A673 (cell line): ENCODE results near the gene EOLA1. TPM values are rescaled to one million over a fixed set of nuclear protein-coding genes. Genes with fewer than 3 reads are reported as not detected.

ENCODE experiments used
- BruUV-seq: library from RNA; stranded (reverse); fragments of 400-500 nt; replicated peaks from 2 replicates; lab custom pipeline; 2021; lab: Mats Ljungman, UMichigan
- CTCF ChIA-PET: fragments of 300-600 bp; sonication (Branson Sonifier 250); formaldehyde crosslinking; loops from one replicate; lab custom pipeline; 2022; ENCODE audit warnings: antibody characterized with exemption; lab: Charles Lee
- POLR2A ChIA-PET: fragments of 300-600 bp; sonication (Branson Sonifier 250); formaldehyde crosslinking; loops from one replicate; lab custom pipeline; 2022; ENCODE audit warnings: antibody characterized with exemption; ENCODE audit not compliant: low non-redundant PET; lab: Charles Lee
- DNase-seq: peaks from one replicate; pipeline ENCODE4 v3.0.0-alpha.2; 2015; ENCODE audit warnings: low spot score
- H3K27ac ChIP-seq: fragments of 200-600 bp; sonication (generic); 2 replicates; pipeline ENCODE4 v1.5.1; 2016; ENCODE audit warnings: mixed run types, low read depth, mild to moderate bottlenecking, mixed read lengths, antibody characterized with exemption, low read length; ENCODE audit not compliant: poor library complexity, severe bottlenecking
- H3K27me3 ChIP-seq: fragments of 200-600 bp; sonication (generic); replicated peaks from 2 replicates; pipeline ENCODE4 v1.6.1; 2017; ENCODE audit warnings: mixed run types, low read depth, mild to moderate bottlenecking, mixed read lengths, antibody characterized with exemption, low read length; ENCODE audit not compliant: insufficient read depth, poor library complexity
- H3K36me3 ChIP-seq: fragments of 200-600 bp; sonication (generic); 2 replicates; pipeline ENCODE4 v1.6.1; 2016; ENCODE audit warnings: mixed run types, mild to moderate bottlenecking, mixed read lengths, antibody characterized with exemption, low read length; ENCODE audit not compliant: insufficient read depth, poor library complexity, severe bottlenecking
- H3K4me1 ChIP-seq: fragments of 200-600 bp; sonication (generic); 2 replicates; pipeline ENCODE4 v1.6.1; 2017; ENCODE audit warnings: mixed run types, mild to moderate bottlenecking, mixed read lengths, antibody characterized with exemption, low read length; ENCODE audit not compliant: insufficient read depth, poor library complexity, severe bottlenecking
- H3K4me3 ChIP-seq: fragments of 200-600 bp; sonication (generic); 2 replicates; pipeline ENCODE4 v1.5.1; 2016; ENCODE audit warnings: low read depth, mixed run types, mild to moderate bottlenecking, mixed read lengths, low read length; ENCODE audit not compliant: poor library complexity, severe bottlenecking
- H3K9me3 ChIP-seq: fragments of 200-600 bp; sonication (generic); 2 replicates; pipeline ENCODE4 v1.6.1; 2016; ENCODE audit warnings: mixed run types, low read depth, mild to moderate bottlenecking, mixed read lengths, antibody characterized with exemption, low read length; ENCODE audit not compliant: poor library complexity, severe bottlenecking
- CTCF ChIP-seq: fragments of 300-800, 200-600 bp; sonication (generic); conservative IDR thresholded peaks from 2 replicates; pipeline ENCODE4 v1.5.1; 2017; ENCODE audit warnings: low read depth, mild to moderate bottlenecking, antibody characterized with exemption, low read length, moderate library complexity, mixed read lengths
- EZH2 ChIP-seq: fragments of 200-600 bp; sonication (generic); IDR thresholded peaks from 2 replicates; pipeline ENCODE4 v1.6.1; 2017; ENCODE audit warnings: borderline replicate concordance, low read depth, mild to moderate bottlenecking, mixed read lengths, antibody characterized with exemption, low read length; ENCODE audit not compliant: poor library complexity, severe bottlenecking
- intact Hi-C: fragments of 100-400 bp; cut with micrococcal nuclease; formaldehyde crosslinking; loops from one replicate; pipeline ENCODE4 v1.10.0; 2022; ENCODE audit not compliant: unreplicated experiment
- total RNA-seq: library from RNA; stranded (reverse); gene quantifications from 2 replicates; pipeline ENCODE4 v1.2.3, GENCODE V29; 2021

The EOLA1 gene
- total RNA-seq, 1 experiment from 2014 or later, result 15.3 TPM

- TF ChIP-seq EZH2, result no peak
- TF ChIP-seq CTCF, result no peak
- DNase-seq, result peak; percentile 91
- BruUV-seq, result no TSS peak
- intact Hi-C loops, result no loop called here
- Histone ChIP-seq H3K27me3 (no peaks in the 10 kb centered on the region), H3K4me1 (no peaks in the 10 kb centered on the region), H3K9me3 (no peaks in the 10 kb centered on the region), H3K27ac (peak overlapping the region; percentile 74), H3K36me3 (no peaks in the 10 kb centered on the region), H3K4me3 (peak overlapping the region; percentile 49)
- CTCF ChIA-PET, result interaction anchor here (0.7 to 0.9 kb wide), 2 partner anchors 12 to 399 kb away, joined by 4 to 6 read pairs; partner anchors contain the start of gene EOLA2
- POLR2A ChIA-PET, result interaction anchor here (0.6 kb wide), 1 partner anchor 400 kb away, joined by 5 read pairs; no protein-coding TSS in a partner anchor
Measured at GRCh38 chrX:149539283-149540130, 1.3 kb upstream of the EOLA1 start.

GRCh38 chrX:149540131-149540620, 636 bp upstream of the EOLA1 start:
- Histone ChIP-seq H3K9me3 (no peaks in the 10 kb centered on the region), H3K4me1 (no peaks in the 10 kb centered on the region), H3K4me3 (peak overlapping the region; percentile 63), H3K36me3 (no peaks in the 10 kb centered on the region), H3K27me3 (no peaks in the 10 kb centered on the region), H3K27ac (peak overlapping the region; percentile 91)
- ChIA-PET POLR2A (interaction anchor here (0.6 kb wide), 1 partner anchor 79 kb away, joined by 11 read pairs; no protein-coding TSS in a partner anchor), CTCF (no interaction called here)
- intact Hi-C loops, result no loop called here
- TF ChIP-seq EZH2 (no peak), CTCF (no peak)
- no TSS peak for BruUV-seq
- DNase-seq, result peak; percentile 91

GRCh38 chrX:149541521-149542047, 772 bp downstream of the EOLA1 start:
- DNase-seq, result no peak
- H3K27ac ChIP-seq, result peak overlapping the region; percentile 91
- no peaks in the 10 kb centered on the region for H3K4me1 ChIP-seq
- intact Hi-C loops, result no loop called here
- BruUV-seq, result no TSS peak
- POLR2A ChIA-PET, result no interaction called here
- H3K4me3 ChIP-seq, result peak overlapping the region; percentile 63
- no peaks in the 10 kb centered on the region for H3K27me3 ChIP-seq
- no peaks in the 10 kb centered on the region for H3K9me3 ChIP-seq
- no peak for TF ChIP-seq EZH2
- CTCF ChIA-PET, result no interaction called here
- no peaks in the 10 kb centered on the region for H3K36me3 ChIP-seq
